ENCODE data around the gene KPNB1.

KPNB1 gene

GRCh38 chr17:47708864-47709541 is 59.3 kb downstream of the KPNB1 start:
- H3K4me3 ChIP-seq (ENCODE audit: insufficient read depth, low read length, poor library complexity, severe bottlenecking): no peak overlapping the region
- no peak overlapping the region for H3K27ac ChIP-seq (ENCODE audit: low read depth, low read length)
- no peaks in the 10 kb centered on the region for H3K27me3 ChIP-seq (ENCODE audit: low read length)
- H4K20me1 ChIP-seq (ENCODE audit: low read depth, low read length): no peaks in the 10 kb centered on the region
- TF ChIP-seq CTCF (IDR thresholded peaks at IDR 0.05; ENCODE audit: insufficient read depth, low read length, poor library complexity, severe bottlenecking) (no peak), EZH2phosphoT487 (conservative IDR thresholded peaks at IDR 0.05; ENCODE audit: low read length) (no peak)
- no peak overlapping the region for H3K9ac ChIP-seq (ENCODE audit: low read length)
- no peak overlapping the region for H2AFZ ChIP-seq (ENCODE audit: low read depth, low read length, severe bottlenecking)
- H3K36me3 ChIP-seq (ENCODE audit: low read length): no peaks in the 10 kb centered on the region
- H3F3A ChIP-seq (ENCODE audit: insufficient read depth): no peaks in the 10 kb centered on the region
- H3K79me2 ChIP-seq (ENCODE audit: insufficient read depth, low read length): no peaks in the 10 kb centered on the region
- H3K9me2 ChIP-seq (replicated peaks; ENCODE audit: insufficient read depth, low read length): no peaks in the 10 kb centered on the region
- H3K9me3 ChIP-seq (ENCODE audit: insufficient read depth, low read length): no peaks in the 10 kb centered on the region
- H3K4me2 ChIP-seq (ENCODE audit: low read depth, low read length, poor library complexity, severe bottlenecking): no peak overlapping the region

- H3K9me3 ChIP-seq (ENCODE audit: insufficient read depth, low read length): no peaks in the 10 kb centered on the region
- H3K27ac ChIP-seq (ENCODE audit: low read depth, low read length): no peak overlapping the region
- no peak overlapping the region for H3K9ac ChIP-seq (ENCODE audit: low read length)
- no peaks in the 10 kb centered on the region for H4K20me1 ChIP-seq (ENCODE audit: low read depth, low read length)
- H3K36me3 ChIP-seq (ENCODE audit: low read length): no peaks in the 10 kb centered on the region
- no peak for TF ChIP-seq EZH2phosphoT487 (conservative IDR thresholded peaks at IDR 0.05; ENCODE audit: low read length)
- no peak for TF ChIP-seq CTCF (IDR thresholded peaks at IDR 0.05; ENCODE audit: insufficient read depth, low read length, poor library complexity, severe bottlenecking)
- no peaks in the 10 kb centered on the region for H3K79me2 ChIP-seq (ENCODE audit: insufficient read depth, low read length)
- no peaks in the 10 kb centered on the region for H3K9me2 ChIP-seq (replicated peaks; ENCODE audit: insufficient read depth, low read length)
- no peaks in the 10 kb centered on the region for H3K27me3 ChIP-seq (ENCODE audit: low read length)
- no peak overlapping the region for H2AFZ ChIP-seq (ENCODE audit: low read depth, low read length, severe bottlenecking)
- no peaks in the 10 kb centered on the region for H3F3A ChIP-seq (ENCODE audit: insufficient read depth)
- no peak overlapping the region for H3K4me2 ChIP-seq (ENCODE audit: low read depth, low read length, poor library complexity, severe bottlenecking)
- no peak overlapping the region for H3K4me3 ChIP-seq (ENCODE audit: insufficient read depth, low read length, poor library complexity, severe bottlenecking)
These were observed 59.9 kb downstream of the KPNB1 start for GRCh38 chr17:47709594-47709993.

- H3K27me3 ChIP-seq (ENCODE audit: low read length): no peaks in the 10 kb centered on the region
- no peaks in the 10 kb centered on the region for H3K9me2 ChIP-seq (replicated peaks; ENCODE audit: insufficient read depth, low read length)
- H3K27ac ChIP-seq (ENCODE audit: low read depth, low read length): no peak overlapping the region
- H3K36me3 ChIP-seq (ENCODE audit: low read length): no peaks in the 10 kb centered on the region
- no peak for TF ChIP-seq CTCF (IDR thresholded peaks at IDR 0.05; ENCODE audit: insufficient read depth, low read length, poor library complexity, severe bottlenecking)
- no peak for TF ChIP-seq EZH2phosphoT487 (conservative IDR thresholded peaks at IDR 0.05; ENCODE audit: low read length)
- H3K4me3 ChIP-seq (ENCODE audit: insufficient read depth, low read length, poor library complexity, severe bottlenecking): no peak overlapping the region
- no peak overlapping the region for H3K4me2 ChIP-seq (ENCODE audit: low read depth, low read length, poor library complexity, severe bottlenecking)
- H3K9ac ChIP-seq (ENCODE audit: low read length): no peak overlapping the region
- no peak overlapping the region for H2AFZ ChIP-seq (ENCODE audit: low read depth, low read length, severe bottlenecking)
- H3F3A ChIP-seq (ENCODE audit: insufficient read depth): no peaks in the 10 kb centered on the region
- no peaks in the 10 kb centered on the region for H3K79me2 ChIP-seq (ENCODE audit: insufficient read depth, low read length)
- H3K9me3 ChIP-seq (ENCODE audit: insufficient read depth, low read length): no peaks in the 10 kb centered on the region
- no peaks in the 10 kb centered on the region for H4K20me1 ChIP-seq (ENCODE audit: low read depth, low read length)
These were observed 61.8 kb downstream of the KPNB1 start for GRCh38 chr17:47711366-47712099.

All from SU-DHL-6 (cell line).